Measurements from ENCODE around the gene CTDSPL2. TPM values are rescaled to one million over a fixed set of nuclear protein-coding genes. Genes with fewer than 3 reads are reported as not detected.

CTDSPL2 gene
- total RNA-seq, 1 donor from 2014 or later, result 37.2 TPM

- ATAC-seq (no peak), DNase-seq (no peak)
- Histone ChIP-seq H3K36me3 (peaks cover 72% of the 10 kb centered on the region), H3K4me1 (no peaks in the 10 kb centered on the region), H3K9me3 (no peaks in the 10 kb centered on the region), H3K27ac (no peak overlapping the region), H3K4me3 (no peak overlapping the region), H3K27me3 (ENCODE audit: low read depth) (no peaks in the 10 kb centered on the region)
- no peak for TF ChIP-seq CTCF (IDR thresholded peaks at IDR 0.05)
- intact Hi-C loops (cut with DNase I), result no loop called here
Measured at GRCh38 chr15:44573386-44573785, 146.0 kb downstream of the CTDSPL2 start.

DNA sequence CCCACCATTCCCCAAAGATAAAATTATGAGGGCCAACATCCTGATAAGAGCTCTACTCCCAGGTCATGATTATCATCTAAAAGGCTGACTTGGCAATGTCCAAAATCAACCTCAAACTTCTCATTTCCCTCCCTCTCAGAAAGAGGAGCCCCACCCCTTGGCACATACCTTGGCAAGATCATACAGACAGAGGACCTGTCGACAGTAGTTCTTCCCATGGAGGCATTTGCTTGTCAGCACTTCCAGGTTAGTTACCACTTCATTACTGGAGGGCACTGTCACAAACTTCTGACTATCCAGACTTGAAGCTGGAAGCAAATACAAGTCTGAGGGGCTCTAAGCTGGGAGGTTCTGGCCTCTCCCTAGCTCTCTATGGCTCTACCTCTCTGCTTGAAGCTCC is 147.3 kb downstream of the CTDSPL2 start:
- no peak overlapping the region for H3K27ac ChIP-seq
- no peaks in the 10 kb centered on the region for H3K27me3 ChIP-seq (ENCODE audit: low read depth)
- TF ChIP-seq CTCF (IDR thresholded peaks at IDR 0.05), result no peak
- H3K4me3 ChIP-seq, result no peak overlapping the region
- H3K4me1 ChIP-seq, result no peaks in the 10 kb centered on the region
- H3K36me3 ChIP-seq, result peaks cover 65% of the 10 kb centered on the region
- DNase-seq (no peak), ATAC-seq (no peak)
- H3K9me3 ChIP-seq, result no peaks in the 10 kb centered on the region
- intact Hi-C loops (cut with DNase I), result no loop called here

Other genes starting within 250 kb of the CTDSPL2 start
- gene FRMD5, start 232.4 kb upstream of the CTDSPL2 start, total RNA-seq, result 0.12 TPM
- 76.5 TPM for gene GOLM2, start 138.9 kb upstream of the CTDSPL2 start, total RNA-seq
- gene EIF3J, start 109.5 kb downstream of the CTDSPL2 start, total RNA-seq, result 60.6 TPM
- 99.7 TPM for gene SPG11, start 236.0 kb downstream of the CTDSPL2 start, total RNA-seq

Measured in lower lobe of right lung (tissue), 2 donors.